T-helper 1 cell treated with Interleukin-12 subunit alpha and Interleukin-12 subunit beta and Interleukin-4 antibody, amounts not matched to agents 30 ng/mL and 1 ng/mL, for 36 hours (primary cell): ENCODE measurements around the gene DHRS13. TPM values are rescaled to one million over a fixed set of nuclear protein-coding genes. Genes with fewer than 3 reads are reported as not detected.

Experiments
- intact Hi-C: fragments of 100-400 bp; cut with micrococcal nuclease; formaldehyde crosslinking; loops from one replicate; pipeline ENCODE4 v1.15.1; 2024
- total RNA-seq: library from RNA; stranded (reverse); gene quantifications from 2 replicates; pipeline ENCODE4 v1.2.3, GENCODE V29; 2022

Gene DHRS13
- total RNA-seq, result 22.8 and 26.1 TPM in 2 replicates

- intact Hi-C loops, result loop anchor here (1.0 to 2.0 kb wide), 12 partner anchors 10 to 332 kb away; partner anchors contain the start of genes BLTP2, FAM222B and PIGS
Observed at GRCh38 chr17:28902819-28903545, at the start of gene DHRS13. DHRS13 (minus strand) TSS chr17:28903079; CDS start chr17:28902944, 135 bp downstream.

DNA sequence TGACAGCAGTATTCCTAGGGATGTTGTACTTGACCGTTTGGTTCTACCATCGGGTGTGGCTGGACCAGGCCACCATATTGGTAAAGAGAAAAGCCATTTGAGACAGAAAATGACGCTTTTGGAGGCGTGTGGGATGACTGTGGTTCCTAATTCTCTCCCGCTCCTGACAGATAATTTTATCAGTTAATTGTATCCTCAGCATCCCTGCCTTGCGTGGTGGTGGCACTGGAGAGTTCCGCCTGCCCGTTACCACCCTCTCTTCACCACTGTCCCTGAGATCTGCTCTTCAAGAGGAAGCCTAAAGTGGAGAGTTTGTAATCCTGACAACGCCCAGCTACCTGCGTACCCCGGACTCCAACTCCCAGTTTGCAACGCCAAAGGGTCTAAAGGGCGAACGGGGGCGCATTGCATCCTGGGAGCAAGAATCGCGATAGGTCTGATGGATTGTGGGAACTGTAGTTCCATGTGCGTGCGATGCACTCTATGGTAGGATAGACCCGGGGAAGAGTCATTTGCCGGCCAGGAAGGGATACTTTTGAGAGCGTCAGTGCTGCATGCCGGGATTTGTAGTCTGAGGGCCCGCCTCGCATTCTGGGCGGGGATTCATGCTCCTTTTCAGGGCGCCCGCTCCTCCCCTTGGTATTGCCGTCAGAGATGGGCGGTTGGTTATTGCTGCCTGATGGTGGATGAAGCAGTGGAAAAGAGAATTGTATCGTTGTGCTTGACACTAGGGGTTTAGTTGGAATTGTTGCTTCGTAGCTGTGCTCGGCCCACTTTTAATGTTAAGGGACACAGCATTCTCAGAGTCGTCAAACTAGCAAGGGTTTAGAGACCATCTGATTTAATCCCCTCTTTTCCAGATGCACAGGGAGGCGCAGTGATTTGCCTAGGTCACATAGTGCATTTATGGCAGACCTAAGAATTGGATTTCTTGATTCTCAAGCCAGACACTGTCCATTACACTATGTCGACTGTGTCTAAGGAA is 49.4 kb upstream of the DHRS13 start:
- intact Hi-C loops, result loop anchor here (1.0 to 10.0 kb wide), 20 partner anchors 26 to 1525 kb away; partner anchors contain the start of genes BLTP2, DHRS13, FAM222B and GOSR1

- intact Hi-C loops, result loop anchor here (1.0 to 10.0 kb wide), 3 partner anchors 109 to 443 kb away; partner anchors contain the start of genes FAM222B, TAOK1 and TRAF4
Observed at GRCh38 chr17:28951428-28951990, 48.6 kb upstream of the DHRS13 start, which contains the start of gene PHF12. PHF12 (minus strand) TSS chr17:28951518; CDS start chr17:28950960, 558 bp downstream.

DNA sequence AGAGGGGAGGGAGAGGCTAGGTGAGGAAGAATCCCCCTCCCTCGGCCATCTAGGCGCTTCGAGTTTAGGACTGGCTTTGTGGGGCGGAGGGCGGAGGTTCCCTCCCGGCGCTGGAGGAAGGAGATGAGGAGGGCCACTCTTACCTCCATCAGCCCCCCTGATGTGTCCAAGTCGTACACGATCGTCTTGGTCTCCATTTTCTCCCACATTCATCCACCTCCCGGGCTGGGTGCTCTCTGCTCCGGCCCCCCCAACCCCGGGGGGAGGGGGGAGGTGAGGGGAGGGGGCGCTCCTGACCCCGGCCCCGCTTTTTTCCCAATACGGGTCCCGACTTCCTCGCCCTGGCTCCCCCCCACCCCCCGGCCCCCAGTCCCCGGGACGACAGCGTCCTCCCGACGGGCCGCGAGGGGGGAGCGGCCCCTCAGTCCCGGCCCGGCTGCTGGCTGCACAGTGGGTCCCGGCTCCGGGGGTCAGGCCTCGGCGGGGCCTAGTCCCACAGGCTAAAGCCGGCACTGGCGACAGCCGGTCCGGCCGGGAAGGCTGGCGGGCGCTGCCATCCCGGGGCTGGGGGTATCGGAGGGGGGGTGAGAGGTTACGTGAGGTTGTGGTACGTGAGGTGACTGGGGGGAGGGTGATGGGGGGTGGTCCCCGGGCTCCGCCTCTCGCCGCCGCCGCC is 48.0 kb upstream of the DHRS13 start:
- intact Hi-C loops, result loop anchor here (1.0 to 10.0 kb wide), 3 partner anchors 109 to 444 kb away; partner anchors contain the start of genes FAM222B, TAOK1 and TRAF4

- intact Hi-C loops, result loop anchor here (5.0 to 10.0 kb wide), 2 partner anchors 208 to 445 kb away; partner anchors contain the start of genes TAOK1 and TRAF4
Observed at GRCh38 chr17:28950017-28950751, 47.3 kb upstream of the DHRS13 start.

DNA sequence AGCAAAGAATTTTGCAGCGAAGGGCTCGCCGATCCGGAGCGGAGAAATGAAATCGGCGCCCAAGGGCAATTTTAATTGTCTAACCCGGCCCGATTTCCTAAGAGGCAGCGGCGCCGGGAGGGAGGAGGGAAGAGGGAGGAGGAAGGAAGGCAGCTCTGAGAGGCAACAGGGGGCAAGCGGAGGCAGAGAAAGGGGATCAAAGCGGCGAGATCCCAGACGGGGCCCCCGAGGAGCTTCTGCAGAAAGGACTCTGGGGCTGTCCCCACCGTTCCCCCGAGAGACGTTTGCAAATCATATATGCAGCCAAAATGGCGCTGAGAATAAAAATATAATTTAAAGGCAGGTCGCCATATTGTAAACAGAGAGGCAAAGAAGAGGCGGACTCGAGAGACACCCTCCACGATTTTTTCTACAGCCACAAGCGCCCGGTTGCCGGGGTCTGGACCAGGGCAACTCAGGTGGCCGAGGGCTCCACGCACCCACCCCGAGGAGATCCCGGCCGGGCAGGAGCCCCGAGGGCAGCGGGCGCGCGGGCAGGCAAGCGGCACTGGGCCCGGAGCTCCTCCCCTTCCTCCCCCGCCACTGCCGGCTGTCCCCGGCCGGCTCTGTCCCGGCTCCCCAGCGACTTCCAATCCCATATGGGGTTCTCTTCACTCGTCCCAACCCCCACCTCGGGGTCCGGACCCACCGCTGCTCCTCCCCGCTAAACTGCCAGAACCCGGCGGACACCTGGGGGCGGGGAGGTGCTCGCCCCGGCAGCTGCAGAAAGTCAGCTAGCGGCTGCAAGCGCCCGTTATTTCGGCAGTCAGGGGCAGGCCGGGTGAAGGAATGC is 46.5 kb upstream of the DHRS13 start:
- intact Hi-C loops, result loop anchor here (5.0 to 10.0 kb wide), 2 partner anchors 207 to 445 kb away; partner anchors contain the start of genes TAOK1 and TRAF4

GRCh38 chr17:28948873-28949184 is 46.0 kb upstream of the DHRS13 start:
- intact Hi-C loops, result loop anchor here (1.0 kb wide), 1 partner anchor 12 kb away; no protein-coding TSS in a partner anchor

- intact Hi-C loops, result loop anchor here (1.0 kb wide), 1 partner anchor 11 kb away; no protein-coding TSS in a partner anchor
Observed at GRCh38 chr17:28948342-28948741, 45.5 kb upstream of the DHRS13 start.

DNA sequence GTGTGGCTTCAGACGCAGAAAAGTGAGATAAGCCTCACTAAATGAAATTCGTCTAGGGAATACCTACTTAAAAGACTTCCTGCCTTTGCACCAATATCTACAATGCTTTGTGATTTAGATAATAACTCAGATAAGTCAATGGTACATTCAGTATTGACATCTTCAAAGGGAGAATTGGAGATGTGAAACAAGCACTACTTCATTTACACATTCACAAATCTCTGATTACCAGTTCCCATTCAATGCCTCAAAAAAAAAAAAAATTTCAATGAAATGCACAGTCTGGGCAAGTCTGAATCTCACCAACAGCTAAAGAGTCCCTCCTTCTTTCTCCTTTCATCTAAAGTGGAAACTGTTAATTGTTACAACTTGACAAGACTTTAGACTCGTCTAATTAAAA is 44.8 kb upstream of the DHRS13 start:
- intact Hi-C loops, result loop anchor here (1.0 kb wide), 1 partner anchor 10 kb away; no protein-coding TSS in a partner anchor

DNA sequence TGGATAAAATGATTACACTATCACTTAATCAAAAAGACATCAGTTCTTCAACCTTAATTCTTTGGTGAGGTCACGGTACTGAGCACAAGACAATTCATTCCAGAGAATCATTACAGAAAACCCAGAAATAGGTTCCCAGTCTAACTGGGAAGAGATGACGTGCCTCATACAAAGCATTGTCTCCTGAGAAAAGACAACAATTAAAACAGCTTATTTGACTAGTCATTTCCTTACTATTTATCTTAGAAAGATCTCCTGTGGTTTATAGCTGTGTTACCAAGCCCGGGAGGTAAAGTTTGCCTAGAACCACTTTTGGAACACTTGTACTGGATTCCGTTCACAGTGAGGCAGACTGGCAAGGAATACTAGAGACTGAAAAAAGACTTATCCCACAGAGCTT is 43.4 kb upstream of the DHRS13 start:
- intact Hi-C loops, result no loop called here

- intact Hi-C loops, result no loop called here
Observed at GRCh38 chr17:28944862-28945741, 42.2 kb upstream of the DHRS13 start.

GRCh38 chr17:28944343-28944742 is 41.5 kb upstream of the DHRS13 start:
- intact Hi-C loops, result no loop called here

DNA sequence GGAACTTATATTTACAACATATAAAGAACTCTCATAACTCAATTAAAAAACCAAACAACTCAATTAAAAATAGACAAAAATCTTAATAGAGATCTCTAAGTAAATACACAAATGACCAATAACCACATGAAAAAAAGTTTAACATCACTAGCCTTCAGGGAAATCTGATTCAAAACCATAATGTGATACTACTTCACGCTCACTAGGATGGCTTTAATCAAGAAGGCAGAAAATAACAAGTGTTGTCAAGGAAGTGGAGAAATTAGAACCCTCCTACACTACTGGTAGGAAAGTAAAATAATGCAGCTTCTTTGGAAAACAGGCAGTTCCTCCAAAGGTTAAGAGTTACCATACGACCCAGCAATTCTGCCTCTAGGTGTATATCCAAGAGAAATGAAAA is 40.0 kb upstream of the DHRS13 start:
- intact Hi-C loops, result no loop called here

GRCh38 chr17:28941251-28941650 is 38.4 kb upstream of the DHRS13 start:
- intact Hi-C loops, result no loop called here

DNA sequence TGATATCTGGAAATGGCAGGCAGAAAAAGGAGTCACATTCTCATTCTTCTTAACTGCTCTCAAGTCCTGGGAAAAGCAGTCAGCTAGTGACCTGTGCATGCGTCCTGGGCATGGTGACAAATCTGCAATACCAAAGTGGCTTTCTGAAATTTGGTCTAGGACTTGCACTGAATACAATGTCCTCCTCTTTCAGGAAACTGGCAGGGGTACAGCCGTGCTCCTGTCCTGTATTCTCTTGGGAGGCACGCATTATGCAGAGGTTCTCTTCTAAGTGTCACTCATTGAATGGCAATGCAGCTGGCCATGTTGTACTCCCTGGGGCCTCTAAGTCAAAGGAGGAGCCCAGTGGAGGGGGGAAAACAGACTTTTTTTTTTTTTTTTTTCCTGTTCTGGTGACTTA is 37.8 kb upstream of the DHRS13 start:
- intact Hi-C loops, result no loop called here

GRCh38 chr17:28940142-28940541 is 37.3 kb upstream of the DHRS13 start:
- intact Hi-C loops, result no loop called here

DNA sequence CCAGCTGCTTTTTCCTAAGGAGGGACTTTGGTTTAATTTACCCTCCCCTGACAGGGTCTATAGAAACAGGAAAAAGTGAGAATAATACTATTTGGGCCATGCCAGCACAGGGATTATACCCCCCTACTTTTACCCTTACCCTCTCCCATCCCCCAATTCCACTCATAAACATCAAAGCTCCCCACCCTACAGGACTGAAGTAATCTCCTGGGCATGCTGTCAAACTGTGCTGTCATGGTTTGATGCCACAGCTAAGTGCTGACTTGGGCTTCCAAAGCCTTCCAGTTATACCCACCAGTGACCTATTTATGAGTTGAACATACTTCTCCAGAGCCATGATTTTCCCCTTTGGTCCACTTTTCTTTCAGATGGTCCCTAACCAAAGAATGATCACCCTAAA is 35.7 kb upstream of the DHRS13 start:
- intact Hi-C loops, result no loop called here
